ENCODE measurements around the gene PDE4B.

Gene PDE4B

DNA sequence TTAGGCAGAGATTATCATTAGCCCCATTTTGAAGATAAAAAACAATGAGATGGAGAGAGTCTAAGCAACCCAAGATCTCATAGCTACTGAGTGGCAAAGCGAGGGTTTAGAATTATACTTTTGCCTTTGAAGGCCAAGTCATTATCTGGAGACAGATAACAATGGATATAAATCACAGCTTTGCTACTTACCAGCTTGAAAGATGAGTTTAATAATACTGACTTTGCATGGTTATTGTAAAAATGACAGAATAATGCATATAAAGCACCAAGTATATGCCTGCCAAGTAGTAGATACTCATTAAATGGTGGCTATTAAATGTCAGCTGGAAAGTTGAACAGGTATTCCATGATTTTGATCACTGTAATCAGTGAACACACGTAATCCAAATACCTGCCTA lies 499.6 kb downstream of the PDE4B start:
- TF ChIP-seq CTCF (conservative IDR thresholded peaks at IDR 0.05): no peak
- no peak overlapping the region; the same call in 1 of the 2 replicates for H3K27ac ChIP-seq

- TF ChIP-seq CTCF (conservative IDR thresholded peaks at IDR 0.05): no peak
- no peak overlapping the region for H3K27ac ChIP-seq
These were observed 500.2 kb downstream of the PDE4B start for GRCh38 chr1:66292944-66293343.

DNA sequence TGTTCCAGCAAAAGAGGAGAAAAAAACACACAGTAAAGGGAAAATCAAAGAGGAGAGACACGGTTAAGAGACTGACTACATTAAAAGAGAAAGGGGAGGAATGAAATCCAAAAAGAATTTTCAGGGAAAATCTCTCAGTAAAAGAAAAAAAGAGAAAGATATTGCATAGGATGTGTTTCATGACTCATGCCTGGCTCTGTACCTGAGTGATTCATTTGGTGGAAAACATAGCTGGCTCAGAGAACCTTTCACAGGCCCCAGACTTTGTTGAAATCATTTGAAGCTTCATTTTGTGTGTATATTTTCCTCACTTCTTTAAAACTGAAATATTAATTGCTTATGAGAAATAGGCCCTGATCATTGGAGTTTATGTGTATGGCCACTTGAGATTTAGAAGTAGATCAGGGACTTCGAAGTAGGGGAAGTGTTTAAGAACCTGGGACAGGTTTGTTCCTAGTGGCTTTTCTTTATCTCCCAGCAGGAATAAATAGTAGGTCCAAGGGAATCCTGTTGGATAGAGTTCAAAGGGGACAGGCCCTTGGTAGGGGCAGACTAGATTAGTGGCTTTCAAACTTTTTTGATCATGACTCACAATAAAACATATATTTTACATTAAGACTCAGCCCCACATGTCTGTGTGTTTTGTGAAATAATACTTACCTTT lies 502.1 kb downstream of the PDE4B start:
- no peak overlapping the region for H3K27ac ChIP-seq

DNA sequence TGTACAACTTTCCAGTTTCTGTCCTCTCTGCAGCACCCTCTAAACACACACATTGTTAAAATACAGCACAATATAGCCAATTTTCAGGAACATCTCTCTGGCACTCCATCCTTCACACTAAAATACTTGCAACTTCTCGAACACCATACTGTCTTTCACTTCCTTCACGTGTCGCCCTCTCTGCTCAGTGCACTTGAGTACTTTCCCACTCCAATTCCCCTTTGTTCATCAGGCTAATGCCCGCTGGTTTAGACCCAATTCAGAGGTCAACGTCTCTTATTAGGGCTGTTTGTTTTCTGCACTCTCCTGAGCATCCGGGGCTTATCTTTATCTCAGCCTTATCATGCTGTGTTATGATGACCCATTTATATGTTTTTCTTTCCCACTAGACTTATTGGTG lies 503.1 kb downstream of the PDE4B start:
- no peak for TF ChIP-seq CTCF (conservative IDR thresholded peaks at IDR 0.05)
- H3K27ac ChIP-seq: no peak overlapping the region

More for the DNA sequence above, 502.1 kb downstream of the PDE4B start:
- no peak for TF ChIP-seq CTCF (conservative IDR thresholded peaks at IDR 0.05)

GRCh38 chr1:66296370-66296769 lies 503.7 kb downstream of the PDE4B start:
- no peak for TF ChIP-seq CTCF (conservative IDR thresholded peaks at IDR 0.05)
- H3K27ac ChIP-seq: no peak overlapping the region

- H3K27ac ChIP-seq: no peak overlapping the region
- no peak for TF ChIP-seq CTCF (conservative IDR thresholded peaks at IDR 0.05)
These were observed 504.3 kb downstream of the PDE4B start for GRCh38 chr1:66296951-66297350.

GRCh38 chr1:66298464-66298863 lies 505.8 kb downstream of the PDE4B start:
- TF ChIP-seq CTCF (conservative IDR thresholded peaks at IDR 0.05): no peak
- no peak overlapping the region for H3K27ac ChIP-seq

All from VCaP (cell line).